Measurements from ENCODE around the gene NDUFS6. TPM values are rescaled to one million over a fixed set of nuclear protein-coding genes. Genes with fewer than 3 reads are reported as not detected.

The NDUFS6 gene
- total RNA-seq, 1 donor from 2014 or later = 37.6 TPM

- H3K4me1 Mint-ChIP-seq (ENCODE audit: low read depth, unreplicated experiment) = peaks cover 1% of the 10 kb centered on the region
- FAIRE-seq (no peak), DNase-seq (ENCODE audit: low read depth) (no peak)
- peaks cover 10% of the 10 kb centered on the region for H3K27me3 Mint-ChIP-seq (ENCODE audit: low read depth, unreplicated experiment)
- Histone ChIP-seq H3K27ac (ENCODE audit: low read depth, low read length) (no peak overlapping the region), H3K27me3 (ENCODE audit: insufficient read depth, low read length) (no peaks in the 10 kb centered on the region), H2AFZ (ENCODE audit: low read depth, low read length) (no peak overlapping the region), H4K20me1 (ENCODE audit: insufficient read depth, low read length) (no peaks in the 10 kb centered on the region), H3K9ac (ENCODE audit: low read length) (no peak overlapping the region), H3K79me2 (ENCODE audit: insufficient read depth, low read length) (no peaks in the 10 kb centered on the region), H3K4me3 (ENCODE audit: insufficient read depth, low read depth, low read length) (no peak overlapping the region), H3K4me2 (ENCODE audit: low read length) (no peak overlapping the region), H3K36me3 (ENCODE audit: insufficient read depth, low read length) (peaks cover 2% of the 10 kb centered on the region), H3K9me3 (ENCODE audit: insufficient read depth, low read depth, low read length) (no peaks in the 10 kb centered on the region), H3K4me1 (ENCODE audit: insufficient read depth, low read length) (no peaks in the 10 kb centered on the region)
- H3K9me3 Mint-ChIP-seq (ENCODE audit: unreplicated experiment) = peaks cover 1% of the 10 kb centered on the region
- peaks cover 18% of the 10 kb centered on the region for H3K36me3 Mint-ChIP-seq (ENCODE audit: low read depth, unreplicated experiment)
- no peak overlapping the region for H3K4me3 Mint-ChIP-seq (ENCODE audit: unreplicated experiment)
- TF ChIP-seq CTCF (IDR thresholded peaks at IDR 0.05; ENCODE audit: insufficient read depth, low read depth, low read length) (no peak), EZH2 (IDR thresholded peaks at IDR 0.05; ENCODE audit: insufficient read depth, low read length) (no peak)
- peak overlapping the region; percentile 34 for H3K27ac Mint-ChIP-seq (ENCODE audit: unreplicated experiment)
Observed at GRCh38 chr5:1827886-1828397, 26.7 kb downstream of the NDUFS6 start.

GRCh38 chr5:1830571-1831228 is 29.5 kb downstream of the NDUFS6 start:
- no peak overlapping the region for H3K27ac Mint-ChIP-seq (ENCODE audit: unreplicated experiment)
- peaks cover 1% of the 10 kb centered on the region for H3K4me1 Mint-ChIP-seq (ENCODE audit: low read depth, unreplicated experiment)
- no peak overlapping the region for H2AFZ ChIP-seq (ENCODE audit: low read depth, low read length)
- peaks cover 2% of the 10 kb centered on the region for H3K36me3 ChIP-seq (ENCODE audit: insufficient read depth, low read length)
- peaks cover 3% of the 10 kb centered on the region for H3K27me3 ChIP-seq (ENCODE audit: insufficient read depth, low read length)
- no peak overlapping the region for H3K9ac ChIP-seq (ENCODE audit: low read length)
- H3K79me2 ChIP-seq (ENCODE audit: insufficient read depth, low read length) = no peaks in the 10 kb centered on the region
- H3K4me1 ChIP-seq (ENCODE audit: insufficient read depth, low read length) = no peaks in the 10 kb centered on the region
- no peak overlapping the region for H3K4me2 ChIP-seq (ENCODE audit: low read length)
- no peak for TF ChIP-seq CTCF (IDR thresholded peaks at IDR 0.05; ENCODE audit: insufficient read depth, low read depth, low read length)
- TF ChIP-seq EZH2 (IDR thresholded peaks at IDR 0.05; ENCODE audit: insufficient read depth, low read length) = no peak
- peaks cover 18% of the 10 kb centered on the region for H3K36me3 Mint-ChIP-seq (ENCODE audit: low read depth, unreplicated experiment)
- FAIRE-seq (no peak), DNase-seq (ENCODE audit: low read depth) (no peak)
- H3K9me3 Mint-ChIP-seq (ENCODE audit: unreplicated experiment) = peaks cover 1% of the 10 kb centered on the region
- no peaks in the 10 kb centered on the region for H4K20me1 ChIP-seq (ENCODE audit: insufficient read depth, low read length)
- no peaks in the 10 kb centered on the region for H3K9me3 ChIP-seq (ENCODE audit: insufficient read depth, low read depth, low read length)
- no peak overlapping the region for H3K4me3 ChIP-seq (ENCODE audit: insufficient read depth, low read depth, low read length)
- no peak overlapping the region for H3K27ac ChIP-seq (ENCODE audit: low read depth, low read length)
- peaks cover 24% of the 10 kb centered on the region for H3K27me3 Mint-ChIP-seq (ENCODE audit: low read depth, unreplicated experiment)
- H3K4me3 Mint-ChIP-seq (ENCODE audit: unreplicated experiment) = no peak overlapping the region

- Histone ChIP-seq H3K9me3 (ENCODE audit: insufficient read depth, low read depth, low read length) (no peaks in the 10 kb centered on the region), H3K4me3 (ENCODE audit: insufficient read depth, low read depth, low read length) (no peak overlapping the region), H3K9ac (ENCODE audit: low read length) (no peak overlapping the region), H3K4me1 (ENCODE audit: insufficient read depth, low read length) (no peaks in the 10 kb centered on the region), H3K27me3 (ENCODE audit: insufficient read depth, low read length) (peaks cover 3% of the 10 kb centered on the region), H3K27ac (ENCODE audit: low read depth, low read length) (no peak overlapping the region), H2AFZ (ENCODE audit: low read depth, low read length) (no peak overlapping the region), H3K36me3 (ENCODE audit: insufficient read depth, low read length) (no peaks in the 10 kb centered on the region), H3K79me2 (ENCODE audit: insufficient read depth, low read length) (no peaks in the 10 kb centered on the region), H4K20me1 (ENCODE audit: insufficient read depth, low read length) (no peaks in the 10 kb centered on the region), H3K4me2 (ENCODE audit: low read length) (no peak overlapping the region)
- FAIRE-seq (no peak), DNase-seq (ENCODE audit: low read depth) (no peak)
- Mint-ChIP-seq H3K27ac (ENCODE audit: unreplicated experiment) (no peak overlapping the region), H3K27me3 (ENCODE audit: low read depth, unreplicated experiment) (peaks cover 28% of the 10 kb centered on the region), H3K9me3 (ENCODE audit: unreplicated experiment) (peaks cover 1% of the 10 kb centered on the region), H3K4me1 (ENCODE audit: low read depth, unreplicated experiment) (peaks cover 1% of the 10 kb centered on the region), H3K36me3 (ENCODE audit: low read depth, unreplicated experiment) (peaks cover 13% of the 10 kb centered on the region), H3K4me3 (ENCODE audit: unreplicated experiment) (no peak overlapping the region)
- TF ChIP-seq EZH2 (IDR thresholded peaks at IDR 0.05; ENCODE audit: insufficient read depth, low read length) (no peak), CTCF (IDR thresholded peaks at IDR 0.05; ENCODE audit: insufficient read depth, low read depth, low read length) (no peak)
Observed at GRCh38 chr5:1831257-1831656, 30.1 kb downstream of the NDUFS6 start.

Measured in astrocyte (in vitro differentiated cells and primary cell).